Gastroesophageal sphincter (tissue), 4 donors: Measurements from ENCODE around the gene LDLRAD4. TPM values are rescaled to one million over a fixed set of nuclear protein-coding genes. Genes with fewer than 3 reads are reported as not detected.
A peak's percentile ranks its signal among the peaks of the same experiment; 100 is the strongest.

Source experiments
- ATAC-seq: fragments of 150-250 bp; one replicate; pipeline ENCODE4 v1.9.1; 2016; ENCODE audit warnings: mild to moderate bottlenecking, moderate library complexity
- H3K27ac ChIP-seq, 4 donors: fragments of 200-600 bp; sonication (generic) in 3 of 4; 1 replicate in 3 of 4; 2 replicates in 1 of 4; pipeline ENCODE4 v1.5.1; 2016 to 2019
- H3K27me3 ChIP-seq: fragments of 200-600 bp; sonication (generic); one replicate; pipeline ENCODE4 v1.5.1; 2019
- H3K36me3 ChIP-seq, 2 donors: fragments of 200-600 bp; sonication (generic); one replicate each; pipeline ENCODE4 v1.5.1; 2019; ENCODE audit warnings: control low read depth in 1 of 2
- H3K4me1 ChIP-seq, 3 donors: fragments of 200-600 bp; sonication (generic); 1 replicate in 2 of 3; 2 replicates in 1 of 3; pipeline ENCODE4 v1.5.1; 2016 to 2019; ENCODE audit warnings: control low read depth in 2 of 3
- H3K4me3 ChIP-seq, 2 donors: fragments of 200-600 bp; sonication (generic); one replicate each; pipeline ENCODE4 v1.5.1; 2019; ENCODE audit warnings: mild to moderate bottlenecking in 1 of 2, moderate library complexity in 1 of 2
- H3K9me3 ChIP-seq, 3 donors: fragments of 200-600 bp; sonication (generic); one replicate each; pipeline ENCODE4 v1.5.1; 2017 to 2019; ENCODE audit warnings: control low read depth in 2 of 3
- EP300 ChIP-seq: sonication (generic); formaldehyde crosslinking; IDR thresholded peaks from one replicate; pipeline ENCODE4 v1.6.1; 2017; ENCODE audit warnings: antibody characterized with exemption, mild to moderate bottlenecking
- POLR2A ChIP-seq, 2 donors: fragments of 450-650 bp; IDR thresholded peaks; one replicate each; pipeline ENCODE4 v1.6.1; 2017; ENCODE audit warnings: antibody characterized with exemption in 2 of 2, mild to moderate bottlenecking in 2 of 2, moderate library complexity in 1 of 2
- POLR2AphosphoS5 ChIP-seq: sonication (generic); formaldehyde crosslinking; IDR thresholded peaks from one replicate; pipeline ENCODE4 v1.6.1; 2017; ENCODE audit warnings: antibody characterized with exemption
- WGBS, 2 donors: methylation state at CpG; one replicate each; pipeline ENCODE4 v1.1.5; 2018; ENCODE audit warnings: low coverage in 1 of 2; 5-methylcytosine and 5-hydroxymethylcytosine counted together
- total RNA-seq, 4 donors: library from RNA; depleted of rRNA; stranded (reverse); fragments of >200 nt; gene quantifications; one replicate each; pipeline ENCODE4 v1.1.0, GENCODE V29; 2016
- TF ChIP-seq, protein P1 (sequence below), 4 experiments: fragments of 200-600 bp in 2 of 4; fragments of 450-650 bp in 2 of 4; sonication (generic) in 1 of 4; IDR thresholded peaks; one replicate each; pipeline ENCODE4 v1.5.1; 2017 to 2019; ENCODE audit warnings: antibody characterized with exemption in 4 of 4, mild to moderate bottlenecking in 2 of 4, moderate library complexity in 2 of 4

Gene LDLRAD4
- total RNA-seq, 4 donors from 2014 or later, result 28.1 to 85.9 (median 55.2) TPM

GRCh38 chr18:13452388-13452811 is 233.8 kb downstream of the LDLRAD4 start:
- H3K9me3 ChIP-seq, result no peaks in the 10 kb centered on the region
- 35 to 41% methylated on average over 5 to 8 of the region's 8 CpGs for WGBS, 2 donors
- H3K27me3 ChIP-seq, result no peaks in the 10 kb centered on the region
- H3K4me1 ChIP-seq, result peaks cover 0 to 48% (median 11%) of the 10 kb centered on the region in 3 donors
- H3K4me3 ChIP-seq, result no peak overlapping the region
- TF ChIP-seq POLR2A (IDR thresholded peaks at IDR 0.05) (no peak), EP300 (no peak), POLR2AphosphoS5 (no peak)
- TF ChIP-seq, protein P1, sequence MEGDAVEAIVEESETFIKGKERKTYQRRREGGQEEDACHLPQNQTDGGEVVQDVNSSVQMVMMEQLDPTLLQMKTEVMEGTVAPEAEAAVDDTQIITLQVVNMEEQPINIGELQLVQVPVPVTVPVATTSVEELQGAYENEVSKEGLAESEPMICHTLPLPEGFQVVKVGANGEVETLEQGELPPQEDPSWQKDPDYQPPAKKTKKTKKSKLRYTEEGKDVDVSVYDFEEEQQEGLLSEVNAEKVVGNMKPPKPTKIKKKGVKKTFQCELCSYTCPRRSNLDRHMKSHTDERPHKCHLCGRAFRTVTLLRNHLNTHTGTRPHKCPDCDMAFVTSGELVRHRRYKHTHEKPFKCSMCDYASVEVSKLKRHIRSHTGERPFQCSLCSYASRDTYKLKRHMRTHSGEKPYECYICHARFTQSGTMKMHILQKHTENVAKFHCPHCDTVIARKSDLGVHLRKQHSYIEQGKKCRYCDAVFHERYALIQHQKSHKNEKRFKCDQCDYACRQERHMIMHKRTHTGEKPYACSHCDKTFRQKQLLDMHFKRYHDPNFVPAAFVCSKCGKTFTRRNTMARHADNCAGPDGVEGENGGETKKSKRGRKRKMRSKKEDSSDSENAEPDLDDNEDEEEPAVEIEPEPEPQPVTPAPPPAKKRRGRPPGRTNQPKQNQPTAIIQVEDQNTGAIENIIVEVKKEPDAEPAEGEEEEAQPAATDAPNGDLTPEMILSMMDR (IDR thresholded peaks at IDR 0.05), result no peak
- H3K36me3 ChIP-seq, result no peaks in the 10 kb centered on the region
- peak; percentile 73 for ATAC-seq
- H3K27ac ChIP-seq, result no peak overlapping the region

- no peak overlapping the region for H3K4me3 ChIP-seq
- no peak for ATAC-seq
- H3K27ac ChIP-seq, result no peak overlapping the region
- no peaks in the 10 kb centered on the region for H3K36me3 ChIP-seq
- H3K4me1 ChIP-seq, result peaks cover 0 to 41% (median 9%) of the 10 kb centered on the region in 3 donors
- WGBS, 2 donors, result 69 to 75% methylated on average over 13 of the region's 21 CpGs
- H3K27me3 ChIP-seq, result no peaks in the 10 kb centered on the region
- TF ChIP-seq POLR2AphosphoS5 (no peak), POLR2A (IDR thresholded peaks at IDR 0.05) (no peak), EP300 (no peak)
- TF ChIP-seq, protein P1 (IDR thresholded peaks at IDR 0.05), result no peak
- H3K9me3 ChIP-seq, result peaks cover 0 to under 1% (median 0%) of the 10 kb centered on the region in 3 donors
These were observed 234.5 kb downstream of the LDLRAD4 start for GRCh38 chr18:13452871-13453680.

GRCh38 chr18:13453714-13454113 is 235.2 kb downstream of the LDLRAD4 start:
- H3K36me3 ChIP-seq, result no peaks in the 10 kb centered on the region
- H3K4me1 ChIP-seq, result peaks cover 0 to 37% (median 7%) of the 10 kb centered on the region in 3 donors
- no peak overlapping the region for H3K27ac ChIP-seq
- H3K4me3 ChIP-seq, result no peak overlapping the region
- 90 to 94% methylated on average over 8 to 16 of the region's 18 CpGs for WGBS, 2 donors
- H3K9me3 ChIP-seq, result peaks cover 0 to 5% (median 2%) of the 10 kb centered on the region in 3 donors
- no peak for TF ChIP-seq POLR2A (IDR thresholded peaks at IDR 0.05)
- TF ChIP-seq POLR2AphosphoS5, result no peak
- TF ChIP-seq, protein P1 (IDR thresholded peaks at IDR 0.05), result no peak
- TF ChIP-seq EP300, result no peak
- no peak for ATAC-seq
- H3K27me3 ChIP-seq, result no peaks in the 10 kb centered on the region

DNA sequence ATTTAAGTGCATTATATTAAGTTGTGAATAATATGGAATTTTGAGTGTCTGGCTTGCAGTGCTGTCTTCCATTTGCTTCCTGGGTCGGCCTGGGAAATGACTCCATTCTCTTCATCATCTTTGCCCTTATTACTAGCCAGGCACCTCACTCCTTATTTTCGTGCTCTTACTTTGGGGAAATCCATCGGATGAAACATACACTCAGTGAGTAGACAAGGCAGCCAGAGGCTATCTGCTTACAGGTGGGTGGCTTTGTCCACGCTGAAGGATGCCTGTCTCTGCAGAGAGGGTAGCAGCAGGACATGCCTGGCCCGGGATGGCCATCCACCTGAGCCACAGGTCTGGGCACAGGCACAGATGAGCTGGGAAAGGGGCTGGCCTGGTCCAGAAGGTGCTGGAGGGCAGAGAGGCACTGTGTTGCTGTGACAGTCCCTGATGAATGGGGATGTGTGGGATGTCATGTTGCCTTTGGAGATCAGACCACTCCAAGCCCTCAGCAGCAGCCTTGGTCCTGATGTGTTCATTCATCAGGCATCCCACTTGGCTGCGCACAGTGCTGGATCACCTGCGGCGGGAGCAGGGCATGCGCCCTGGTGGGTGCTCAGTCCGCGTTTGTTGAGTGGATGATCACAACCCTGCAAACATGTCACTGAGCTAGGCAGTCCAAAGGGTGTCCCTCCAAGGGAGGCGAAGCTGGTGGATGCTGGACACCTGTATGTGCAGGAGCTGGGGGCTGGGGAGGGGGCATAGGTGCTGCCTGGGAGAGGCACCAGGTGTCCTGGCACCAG is 236.0 kb downstream of the LDLRAD4 start:
- H3K27me3 ChIP-seq, result no peaks in the 10 kb centered on the region
- WGBS, 2 donors, result 80 to 92% methylated on average over 2 of the region's 12 CpGs
- H3K9me3 ChIP-seq, result peaks cover 0 to 6% (median 2%) of the 10 kb centered on the region in 3 donors
- TF ChIP-seq POLR2AphosphoS5 (no peak), POLR2A (IDR thresholded peaks at IDR 0.05) (no peak), EP300 (no peak)
- TF ChIP-seq, protein P1 (IDR thresholded peaks at IDR 0.05), result no peak
- ATAC-seq, result no peak
- no peaks in the 10 kb centered on the region for H3K36me3 ChIP-seq
- peaks cover 0 to 37% (median 7%) of the 10 kb centered on the region in 3 donors for H3K4me1 ChIP-seq
- no peak overlapping the region for H3K4me3 ChIP-seq
- no peak overlapping the region for H3K27ac ChIP-seq
